Suprapubic skin (tissue), 3 donors: Measurements from ENCODE around the gene RERE.

ENCODE experiments used
- POLR2A ChIP-seq, 2 donors: fragments of 450-650 bp; IDR thresholded peaks; one replicate each; pipeline ENCODE4 v1.6.1; 2017; ENCODE audit warnings: antibody characterized with exemption in 2 of 2, mild to moderate bottlenecking in 2 of 2, moderate library complexity in 2 of 2
- TF ChIP-seq, protein P1 (sequence below), 2 donors: fragments of 200-600 bp in 1 of 2; fragments of 450-650 bp in 1 of 2; sonication (generic) in 1 of 2; IDR thresholded peaks; one replicate each; pipeline ENCODE4 v1.5.1; 2016 to 2019; ENCODE audit warnings: antibody characterized with exemption in 2 of 2, mild to moderate bottlenecking in 1 of 2, moderate library complexity in 1 of 2

DNA sequence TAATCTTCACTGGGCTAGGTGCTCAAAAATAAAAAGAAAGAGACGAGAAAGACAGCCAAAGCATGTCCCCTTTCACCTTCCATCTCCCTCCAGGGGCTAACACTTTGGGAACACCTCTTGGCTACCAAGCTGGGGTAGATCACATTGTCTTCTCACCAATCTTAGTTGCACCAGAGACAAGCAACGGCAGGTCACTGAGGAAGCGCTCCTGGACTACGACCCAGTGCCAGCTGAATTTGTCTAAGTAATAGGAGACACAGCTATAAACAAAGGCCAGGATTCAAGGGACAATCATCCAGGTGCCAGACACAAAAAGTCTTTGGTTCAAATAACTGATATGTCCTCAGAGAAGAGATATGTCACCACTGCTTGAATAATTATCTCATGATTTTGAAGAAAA lies 399.1 kb downstream of the RERE start:
- TF ChIP-seq, protein P1, sequence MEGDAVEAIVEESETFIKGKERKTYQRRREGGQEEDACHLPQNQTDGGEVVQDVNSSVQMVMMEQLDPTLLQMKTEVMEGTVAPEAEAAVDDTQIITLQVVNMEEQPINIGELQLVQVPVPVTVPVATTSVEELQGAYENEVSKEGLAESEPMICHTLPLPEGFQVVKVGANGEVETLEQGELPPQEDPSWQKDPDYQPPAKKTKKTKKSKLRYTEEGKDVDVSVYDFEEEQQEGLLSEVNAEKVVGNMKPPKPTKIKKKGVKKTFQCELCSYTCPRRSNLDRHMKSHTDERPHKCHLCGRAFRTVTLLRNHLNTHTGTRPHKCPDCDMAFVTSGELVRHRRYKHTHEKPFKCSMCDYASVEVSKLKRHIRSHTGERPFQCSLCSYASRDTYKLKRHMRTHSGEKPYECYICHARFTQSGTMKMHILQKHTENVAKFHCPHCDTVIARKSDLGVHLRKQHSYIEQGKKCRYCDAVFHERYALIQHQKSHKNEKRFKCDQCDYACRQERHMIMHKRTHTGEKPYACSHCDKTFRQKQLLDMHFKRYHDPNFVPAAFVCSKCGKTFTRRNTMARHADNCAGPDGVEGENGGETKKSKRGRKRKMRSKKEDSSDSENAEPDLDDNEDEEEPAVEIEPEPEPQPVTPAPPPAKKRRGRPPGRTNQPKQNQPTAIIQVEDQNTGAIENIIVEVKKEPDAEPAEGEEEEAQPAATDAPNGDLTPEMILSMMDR (IDR thresholded peaks at IDR 0.05), result no peak
- no peak for TF ChIP-seq POLR2A (IDR thresholded peaks at IDR 0.05)
